Measurements from ENCODE around the gene METTL15.
"Not testable (repeated sequence)": the region's sequence is repeated elsewhere in the genome, so short reads cannot be mapped to it uniquely, and the experiment has no call there.

METTL15 gene

DNA sequence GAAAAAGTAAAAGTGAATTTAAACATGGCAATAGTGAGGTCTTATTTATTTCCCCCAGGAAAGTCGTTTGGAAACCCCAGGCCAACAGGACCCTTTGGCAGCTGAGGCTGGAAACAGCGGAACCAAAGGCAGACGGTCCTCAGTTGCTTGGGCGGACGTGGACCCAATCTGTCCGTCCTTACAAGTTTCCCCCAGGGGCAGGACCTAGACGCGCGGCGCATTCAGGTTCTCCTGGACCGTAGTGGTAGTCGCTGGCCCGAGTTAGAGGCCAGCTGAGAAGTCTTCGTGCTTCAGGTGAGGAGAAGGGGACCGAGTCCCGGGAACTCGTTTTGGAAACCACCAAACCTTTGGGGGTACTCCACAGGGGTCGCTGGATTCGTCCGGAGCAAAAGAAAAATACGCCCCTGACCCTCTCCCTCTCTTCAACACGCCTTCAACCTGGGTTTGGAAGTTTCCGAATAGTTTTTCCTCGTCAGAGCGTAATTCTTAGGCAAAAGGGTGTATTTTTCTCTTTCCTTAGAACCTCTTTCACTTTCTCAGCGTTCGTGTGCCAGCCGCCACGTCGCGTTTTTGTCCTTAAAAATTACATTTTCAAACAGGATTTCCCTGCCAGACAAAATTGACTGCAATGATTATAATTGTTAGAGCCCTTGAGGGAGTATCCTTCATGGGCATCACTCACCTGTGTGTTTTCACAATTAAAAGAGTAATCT is 2.1 kb downstream of the METTL15 start:
- DNase-seq (ENCODE audit: low spot score) = peak; percentile 89

DNA sequence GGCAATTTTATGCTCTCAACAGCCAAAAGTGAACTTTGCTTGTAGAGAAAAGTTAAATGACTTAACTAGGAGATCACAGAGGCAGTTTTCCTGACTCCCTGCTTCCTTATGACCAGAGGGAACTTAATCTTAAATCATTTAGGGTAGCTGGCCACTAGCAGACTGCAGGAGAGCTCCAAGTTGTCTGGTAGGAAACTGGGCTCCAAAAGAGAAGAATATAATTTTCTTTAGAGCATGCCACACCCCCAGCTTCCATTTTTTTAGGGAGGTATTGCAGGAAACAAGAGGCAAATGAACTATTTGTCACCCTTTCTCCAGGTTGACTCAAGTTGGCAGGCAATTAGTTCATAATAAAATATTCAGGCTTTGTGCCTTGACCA is 2.6 kb downstream of the METTL15 start:
- DNase-seq (ENCODE audit: low spot score) = peak; percentile 65

GRCh38 chr11:28114116-28114515 is 5.9 kb downstream of the METTL15 start:
- DNase-seq (ENCODE audit: low spot score) = no peak

GRCh38 chr11:28114731-28115130 is 6.5 kb downstream of the METTL15 start:
- no peak for DNase-seq (ENCODE audit: low spot score)

DNA sequence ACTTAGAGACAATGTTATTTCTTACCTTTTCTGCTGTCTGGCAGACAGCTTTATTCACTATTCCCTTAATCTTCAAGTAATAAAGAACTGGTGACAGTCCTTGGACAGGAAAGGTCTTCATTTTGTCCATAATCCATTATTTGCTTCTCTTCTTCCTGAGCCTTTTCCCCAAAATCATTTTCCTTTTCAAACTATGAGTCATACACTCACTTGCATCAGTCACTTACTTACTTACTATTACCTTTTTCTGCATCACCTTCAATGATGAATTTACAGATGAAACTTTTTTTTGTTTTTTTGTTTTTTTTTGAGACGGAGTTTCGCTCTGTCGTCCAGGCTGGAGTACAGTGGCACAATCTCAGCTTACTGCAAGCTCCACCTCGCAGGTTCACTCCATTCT is 9.5 kb downstream of the METTL15 start:
- no peak for DNase-seq (ENCODE audit: low spot score)

GRCh38 chr11:28123151-28123581 is 15.0 kb downstream of the METTL15 start:
- DNase-seq (ENCODE audit: low spot score) = no peak

GRCh38 chr11:28132548-28132947 is 24.4 kb downstream of the METTL15 start:
- no peak for DNase-seq (ENCODE audit: low spot score)

GRCh38 chr11:28133146-28133545 is 25.0 kb downstream of the METTL15 start:
- no peak for DNase-seq (ENCODE audit: low spot score)

DNA sequence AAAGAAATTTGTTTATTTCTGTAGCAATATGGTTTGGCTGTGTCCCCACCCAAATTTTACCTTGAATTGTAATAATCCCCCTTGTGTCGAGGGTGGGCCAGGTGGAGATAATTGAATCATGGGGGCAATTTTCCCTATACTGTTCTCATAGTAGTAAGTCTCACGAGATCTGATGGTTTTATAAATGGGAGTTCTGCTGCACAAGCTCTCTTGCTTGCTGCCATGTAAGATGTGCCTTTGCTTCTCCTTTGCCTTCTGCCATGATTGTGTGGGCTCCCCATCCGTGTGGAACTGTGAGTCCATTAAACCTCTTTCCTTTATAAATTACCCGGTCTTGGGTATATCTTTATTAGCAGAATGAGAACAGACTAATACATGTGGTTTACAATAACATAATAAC is 28.0 kb downstream of the METTL15 start:
- not testable (repeated sequence) for DNase-seq (ENCODE audit: low spot score)

DNA sequence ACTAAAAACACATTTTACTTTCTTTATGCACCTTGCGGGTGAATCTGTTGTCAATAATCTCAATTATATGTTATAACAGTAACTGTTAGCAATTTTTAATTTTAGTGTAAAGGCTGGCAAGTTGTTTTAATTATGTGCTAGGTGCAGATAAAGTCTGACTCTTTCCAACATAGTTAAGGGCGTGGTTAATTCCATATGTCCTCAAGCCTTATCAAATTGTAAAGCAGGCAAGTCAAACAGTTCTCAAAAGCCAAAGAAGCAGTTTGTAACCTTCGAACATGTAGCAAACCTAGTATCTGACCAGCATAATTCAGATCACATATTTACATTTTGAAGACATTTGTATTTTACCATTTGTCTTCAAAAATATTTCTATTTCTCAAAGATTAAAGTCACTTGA is 29.2 kb downstream of the METTL15 start:
- DNase-seq (ENCODE audit: low spot score) = no peak

- DNase-seq (ENCODE audit: low spot score) = no peak
These were observed 29.6 kb downstream of the METTL15 start for GRCh38 chr11:28137832-28138231.

DNA sequence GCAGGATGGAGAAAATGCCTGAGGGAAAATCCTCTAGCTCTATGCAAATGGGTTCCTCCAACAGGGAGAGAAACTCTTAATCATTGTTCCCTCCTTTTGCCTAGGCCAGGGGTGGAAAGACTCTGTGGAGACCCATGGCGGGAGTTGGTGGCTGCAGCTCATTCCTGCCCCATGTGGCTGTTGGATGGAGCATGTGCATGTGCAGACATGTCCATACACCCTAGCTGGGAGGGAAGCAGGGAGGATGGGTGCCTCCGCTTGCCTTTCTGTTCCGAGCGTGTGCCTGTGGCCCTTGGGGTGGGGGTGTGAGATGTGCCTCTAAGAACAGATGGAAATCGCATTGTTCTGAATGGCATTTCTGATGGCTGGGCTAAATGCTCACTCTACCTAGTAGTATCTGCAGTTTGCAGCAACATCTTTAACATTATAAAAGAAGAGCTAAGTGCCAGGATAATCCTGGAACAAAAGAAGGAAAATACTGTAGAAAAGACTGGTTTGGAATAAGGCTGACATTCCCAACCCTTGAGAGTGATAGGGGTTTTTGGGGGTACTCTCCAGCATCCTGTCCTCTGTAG is 31.7 kb downstream of the METTL15 start:
- no peak for DNase-seq (ENCODE audit: low spot score)

DNA sequence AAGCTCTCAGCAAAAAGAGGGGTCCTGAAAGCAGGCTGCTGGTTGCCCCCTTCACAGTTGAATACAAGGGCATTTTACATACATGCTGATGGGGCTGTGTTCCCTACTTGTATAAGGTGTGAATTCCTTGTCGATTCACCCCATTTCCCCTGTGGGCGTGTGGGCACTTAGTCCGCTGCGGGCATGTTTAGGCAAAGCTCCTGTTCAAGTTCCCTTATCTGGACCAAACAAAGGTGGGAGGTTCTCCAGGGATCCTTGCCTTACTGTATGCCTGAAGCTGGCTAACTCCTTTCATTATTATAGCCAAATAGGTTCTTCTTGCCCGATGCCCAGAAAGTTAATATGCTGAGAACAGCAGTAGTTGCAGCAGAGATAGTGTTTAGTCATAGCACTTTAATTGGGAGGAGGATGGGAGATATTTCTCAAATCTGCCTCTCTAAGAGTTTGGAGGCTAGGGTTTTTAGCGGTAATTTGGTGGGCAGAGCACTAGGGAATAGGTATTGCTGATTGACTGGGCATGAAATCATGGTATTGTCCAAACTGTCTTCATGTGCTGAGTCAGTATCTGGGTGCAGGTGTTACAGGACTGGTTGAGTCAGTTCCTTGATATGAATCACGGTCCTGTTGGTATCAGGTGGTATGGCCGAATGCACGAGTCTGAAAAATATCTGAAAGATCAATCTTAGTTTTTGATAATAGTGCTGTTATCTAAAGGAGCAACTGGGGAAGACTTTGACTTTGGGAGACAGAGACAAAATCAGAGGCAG is 32.7 kb downstream of the METTL15 start:
- peak; percentile 43 for DNase-seq (ENCODE audit: low spot score)

- no peak for DNase-seq (ENCODE audit: low spot score)
These were observed 34.5 kb downstream of the METTL15 start for GRCh38 chr11:28142724-28143123.

GRCh38 chr11:28144808-28145207 is 36.6 kb downstream of the METTL15 start:
- DNase-seq (ENCODE audit: low spot score) = no peak

GRCh38 chr11:28146123-28146751 is 38.0 kb downstream of the METTL15 start:
- DNase-seq (ENCODE audit: low spot score) = peak; percentile 90

- no peak for DNase-seq (ENCODE audit: low spot score)
These were observed 44.6 kb downstream of the METTL15 start for GRCh38 chr11:28152743-28153142.

DNA sequence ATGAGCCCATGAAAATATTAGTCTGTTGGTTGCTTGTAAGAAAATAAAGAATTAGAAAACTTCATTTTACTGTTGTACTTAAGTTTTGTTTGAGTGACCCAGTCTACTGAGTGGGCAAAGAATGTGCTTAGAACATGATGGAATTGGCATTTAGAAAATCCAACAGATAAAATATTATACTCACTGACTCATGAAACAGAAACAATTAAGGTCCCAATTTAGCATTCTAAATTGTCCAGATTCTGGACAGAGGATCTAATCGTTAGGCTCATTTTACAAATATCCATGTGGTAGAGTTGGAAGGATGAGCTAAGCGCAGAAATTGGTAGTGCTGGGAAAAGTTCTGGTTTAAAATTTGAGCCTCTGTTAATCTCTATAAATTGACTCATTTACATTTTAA is 45.4 kb downstream of the METTL15 start:
- DNase-seq (ENCODE audit: low spot score) = no peak

- DNase-seq (ENCODE audit: low spot score) = no peak
These were observed 60.5 kb downstream of the METTL15 start for GRCh38 chr11:28168718-28169117.

DNA sequence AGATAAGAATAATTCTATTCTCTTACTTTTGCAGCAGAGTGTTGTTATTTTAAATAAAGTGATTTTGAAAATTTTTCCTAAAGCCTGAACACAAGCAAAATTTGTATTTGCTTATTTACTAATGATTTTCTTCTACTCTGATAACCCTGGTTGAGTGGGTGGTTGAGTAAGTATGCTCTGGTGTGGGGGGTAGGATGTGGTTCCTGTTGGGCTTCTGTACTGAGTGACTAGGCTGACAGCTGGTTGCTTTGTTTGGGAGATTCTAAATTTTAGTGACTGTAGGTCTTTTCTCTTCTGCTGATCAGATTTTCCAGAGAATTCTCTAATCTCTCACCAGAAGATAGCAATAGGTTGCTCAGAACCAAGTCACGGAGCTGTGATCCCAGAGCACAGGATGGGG is 61.6 kb downstream of the METTL15 start:
- no peak for DNase-seq (ENCODE audit: low spot score)

GRCh38 chr11:28170759-28171158 is 62.6 kb downstream of the METTL15 start:
- no peak for DNase-seq (ENCODE audit: low spot score)

DNA sequence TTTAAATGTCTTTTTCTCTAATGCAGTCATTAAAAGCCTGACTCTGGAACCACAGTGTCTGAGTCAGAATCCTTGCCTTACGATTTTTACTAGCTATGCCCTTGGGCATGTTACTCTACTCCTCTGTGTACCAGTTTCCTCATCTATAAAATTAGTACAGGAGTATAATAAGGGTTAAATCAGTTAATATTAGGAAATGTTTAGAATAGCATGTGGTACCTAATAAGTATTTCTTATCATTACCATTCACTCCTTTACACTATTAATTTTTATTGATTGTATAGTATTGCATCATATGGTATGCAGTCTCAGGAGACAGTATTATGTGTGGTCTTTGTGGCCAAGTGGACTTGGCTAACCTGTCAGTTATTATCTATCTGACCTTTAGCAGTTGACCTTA is 68.2 kb downstream of the METTL15 start:
- DNase-seq (ENCODE audit: low spot score) = no peak

DNA sequence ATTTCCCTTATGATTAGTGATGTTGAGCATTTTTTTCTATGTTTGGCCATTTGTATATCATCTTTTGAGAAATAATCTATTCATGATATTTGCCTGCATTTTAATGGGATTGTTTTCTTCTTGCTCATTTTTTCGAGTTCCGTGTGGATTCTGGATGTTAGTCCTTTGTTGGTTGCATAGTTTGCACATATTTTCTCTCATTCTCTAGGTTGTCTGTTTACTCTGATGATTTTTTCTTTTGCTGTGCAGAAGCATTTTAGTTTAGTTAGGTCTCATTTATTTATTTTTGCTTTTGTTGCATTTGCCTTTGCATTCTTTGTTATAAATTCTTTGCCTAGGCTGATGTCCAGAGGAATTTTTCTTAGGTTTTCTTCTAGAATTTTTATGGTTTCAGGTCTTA is 87.3 kb downstream of the METTL15 start:
- no peak for DNase-seq (ENCODE audit: low spot score)
